GM21529 (cell line): ENCODE data around the gene GZF1.

Experiments
- ATAC-seq: cut with Tn5 transposase; IDR thresholded peaks from one replicate; pipeline ENCODE4 v1.9.1; 2021; ENCODE audit not compliant: unreplicated experiment

Gene GZF1

GRCh38 chr20:23404196-23404595 is 42.2 kb downstream of the GZF1 start:
- no peak for ATAC-seq

- no peak for ATAC-seq
Observed at GRCh38 chr20:23406880-23407279, 44.9 kb downstream of the GZF1 start.

DNA sequence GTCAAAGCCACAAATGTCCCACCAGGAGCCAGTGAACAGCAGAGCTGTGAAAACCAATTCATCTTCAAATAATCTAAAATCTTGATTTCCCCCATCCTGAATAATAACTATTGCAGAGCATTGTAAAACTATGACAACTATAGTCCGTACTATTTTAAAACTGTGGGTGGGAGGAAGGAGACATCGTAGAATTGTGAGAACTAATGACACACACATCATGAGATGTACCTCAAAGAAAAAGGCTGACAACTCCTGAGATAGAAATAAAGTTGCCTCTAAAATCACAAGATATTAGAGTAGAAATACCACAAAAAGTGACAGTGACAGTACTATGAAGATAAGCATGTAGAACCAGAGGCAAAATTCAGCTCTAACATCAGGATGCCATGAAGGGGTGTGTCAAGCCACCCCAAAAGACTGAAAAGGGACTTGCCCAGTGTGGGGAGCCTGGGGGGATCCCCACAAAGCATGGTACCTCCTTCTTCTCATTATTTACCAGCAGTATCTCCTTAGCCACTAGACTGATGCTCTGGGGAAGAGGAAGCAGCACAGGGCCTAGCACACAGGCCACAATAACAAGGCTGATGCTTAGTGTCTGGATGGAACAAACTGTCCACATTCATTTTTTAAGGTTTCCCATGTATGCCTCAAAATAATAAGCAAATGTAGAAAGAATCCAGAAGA is 45.9 kb downstream of the GZF1 start:
- ATAC-seq: peak; percentile 92

GRCh38 chr20:23408957-23409356 is 47.0 kb downstream of the GZF1 start:
- no peak for ATAC-seq

- no peak for ATAC-seq
Observed at GRCh38 chr20:23409800-23410199, 47.8 kb downstream of the GZF1 start.

GRCh38 chr20:23410916-23411695 is 49.1 kb downstream of the GZF1 start:
- ATAC-seq: no peak

DNA sequence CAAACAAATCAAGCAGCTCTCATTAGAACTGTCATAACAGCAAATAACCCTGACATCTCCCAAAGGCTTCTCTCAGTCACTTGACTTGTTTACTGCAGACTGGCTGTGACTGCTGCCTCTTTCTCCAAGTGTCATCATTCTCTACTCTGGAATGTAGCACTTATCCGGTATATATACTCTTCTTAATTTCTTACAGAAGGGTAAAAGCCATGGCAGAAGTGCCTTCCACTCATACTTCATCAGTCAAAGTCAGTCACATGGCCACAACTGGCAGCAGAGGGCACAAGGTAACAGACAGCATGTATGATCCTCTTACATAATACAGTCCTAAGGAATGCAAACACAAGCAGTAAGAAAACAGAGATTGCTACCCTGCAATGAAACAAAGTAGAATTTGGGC is 50.0 kb downstream of the GZF1 start:
- ATAC-seq: no peak

DNA sequence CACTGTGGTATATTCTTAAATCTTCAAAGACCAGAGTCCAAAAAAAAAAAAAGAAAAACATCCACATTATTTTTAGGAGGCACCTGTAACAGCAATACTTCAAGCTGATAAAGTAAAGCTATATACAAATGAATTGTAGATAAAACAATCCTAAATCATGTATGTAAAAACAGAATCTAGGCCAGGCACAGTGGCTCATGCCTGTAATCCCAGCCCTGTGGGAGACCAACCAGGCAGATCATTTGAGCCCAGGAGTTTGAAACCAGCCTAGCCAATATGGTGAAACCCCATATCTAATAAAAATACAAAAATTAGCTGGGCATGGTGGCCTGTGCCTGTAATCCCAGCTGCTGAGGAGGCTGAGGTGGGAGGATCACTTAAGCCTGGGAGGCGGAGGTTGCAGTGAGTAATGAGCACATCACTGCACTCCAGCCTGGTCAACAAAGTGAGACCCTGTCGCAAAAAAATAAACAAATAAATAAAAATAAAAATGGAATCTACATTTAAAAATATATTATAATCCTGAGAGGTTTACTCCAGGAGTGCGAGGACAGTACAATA is 52.0 kb downstream of the GZF1 start:
- ATAC-seq: no peak

DNA sequence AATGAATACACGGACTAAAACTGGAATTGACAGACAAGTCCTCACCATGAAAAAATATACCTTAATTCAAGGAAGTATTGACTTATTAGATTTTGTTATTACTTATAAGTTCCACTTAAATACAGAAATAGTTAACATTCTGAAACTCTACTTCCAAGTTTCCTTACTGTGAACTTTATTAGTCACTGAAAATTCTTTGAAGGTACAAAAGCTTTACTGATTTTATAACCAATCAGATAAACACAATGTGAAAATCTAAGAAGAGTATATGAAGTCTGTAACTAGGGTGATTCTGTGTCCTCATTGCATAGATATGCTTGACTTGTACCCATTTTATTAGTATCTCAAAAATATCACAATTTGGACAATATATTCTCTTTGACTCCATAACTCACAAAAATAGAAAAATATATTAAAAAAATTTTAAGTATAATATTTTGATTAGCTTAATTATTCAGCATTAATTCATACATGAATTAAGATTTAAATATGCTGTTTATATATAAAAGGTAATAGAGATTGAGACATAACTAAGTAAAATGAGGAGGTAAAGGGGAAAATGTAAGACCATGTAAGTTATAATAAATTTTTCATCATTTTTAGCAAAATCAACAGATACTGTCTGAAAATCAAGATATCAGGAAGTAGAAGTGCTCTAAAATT is 52.7 kb downstream of the GZF1 start:
- ATAC-seq: no peak

DNA sequence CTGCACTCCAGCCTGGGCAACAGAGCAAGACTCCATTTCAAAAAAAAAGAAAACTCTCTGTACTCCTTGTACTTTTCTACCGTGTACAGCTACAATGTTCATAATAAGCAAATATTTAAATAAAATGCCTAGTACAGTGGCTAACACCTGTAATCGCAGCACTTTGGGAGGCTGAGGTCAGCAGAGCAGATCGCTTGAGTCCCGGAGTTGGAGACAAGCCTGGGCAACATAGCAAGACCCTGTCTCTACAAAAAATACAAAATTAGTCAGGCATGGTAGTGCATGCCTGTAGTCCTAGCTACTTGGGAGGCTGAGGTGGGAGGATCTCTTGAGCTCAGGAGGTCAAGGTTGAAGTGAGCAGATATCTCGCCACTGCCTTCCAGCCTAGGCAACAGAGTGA is 53.6 kb downstream of the GZF1 start:
- ATAC-seq: no peak

DNA sequence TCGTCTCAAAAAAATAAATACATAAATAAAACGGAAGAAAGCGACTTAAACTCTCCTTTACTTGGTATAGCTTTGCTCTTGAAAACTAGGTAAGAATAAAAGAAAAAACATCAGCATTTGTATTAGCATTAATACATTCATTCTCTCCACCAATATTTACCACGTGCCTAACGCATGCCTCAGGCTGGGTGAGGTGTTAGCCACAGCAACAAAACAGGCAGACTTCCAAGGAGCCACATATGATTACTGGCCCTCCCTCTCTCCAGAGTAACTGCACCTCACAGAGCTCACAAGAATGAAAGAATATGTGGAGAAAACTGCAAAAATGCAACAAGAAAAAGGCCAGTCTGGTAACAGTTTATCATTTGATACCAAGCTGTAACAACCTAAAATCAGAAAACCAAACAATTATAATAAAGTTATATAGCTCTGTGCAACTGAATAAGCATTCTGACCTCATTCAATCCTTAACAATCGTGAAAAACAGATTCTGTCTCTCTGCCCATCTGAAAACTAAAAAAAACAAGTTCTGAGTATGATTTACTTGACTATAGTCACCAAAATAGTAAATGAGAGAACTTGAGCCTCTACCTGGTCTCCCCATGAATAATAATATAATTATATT is 54.1 kb downstream of the GZF1 start:
- no peak for ATAC-seq

- ATAC-seq: no peak
Observed at GRCh38 chr20:23417861-23418260, 55.9 kb downstream of the GZF1 start.

GRCh38 chr20:23419657-23419994 is 57.6 kb downstream of the GZF1 start:
- no peak for ATAC-seq

DNA sequence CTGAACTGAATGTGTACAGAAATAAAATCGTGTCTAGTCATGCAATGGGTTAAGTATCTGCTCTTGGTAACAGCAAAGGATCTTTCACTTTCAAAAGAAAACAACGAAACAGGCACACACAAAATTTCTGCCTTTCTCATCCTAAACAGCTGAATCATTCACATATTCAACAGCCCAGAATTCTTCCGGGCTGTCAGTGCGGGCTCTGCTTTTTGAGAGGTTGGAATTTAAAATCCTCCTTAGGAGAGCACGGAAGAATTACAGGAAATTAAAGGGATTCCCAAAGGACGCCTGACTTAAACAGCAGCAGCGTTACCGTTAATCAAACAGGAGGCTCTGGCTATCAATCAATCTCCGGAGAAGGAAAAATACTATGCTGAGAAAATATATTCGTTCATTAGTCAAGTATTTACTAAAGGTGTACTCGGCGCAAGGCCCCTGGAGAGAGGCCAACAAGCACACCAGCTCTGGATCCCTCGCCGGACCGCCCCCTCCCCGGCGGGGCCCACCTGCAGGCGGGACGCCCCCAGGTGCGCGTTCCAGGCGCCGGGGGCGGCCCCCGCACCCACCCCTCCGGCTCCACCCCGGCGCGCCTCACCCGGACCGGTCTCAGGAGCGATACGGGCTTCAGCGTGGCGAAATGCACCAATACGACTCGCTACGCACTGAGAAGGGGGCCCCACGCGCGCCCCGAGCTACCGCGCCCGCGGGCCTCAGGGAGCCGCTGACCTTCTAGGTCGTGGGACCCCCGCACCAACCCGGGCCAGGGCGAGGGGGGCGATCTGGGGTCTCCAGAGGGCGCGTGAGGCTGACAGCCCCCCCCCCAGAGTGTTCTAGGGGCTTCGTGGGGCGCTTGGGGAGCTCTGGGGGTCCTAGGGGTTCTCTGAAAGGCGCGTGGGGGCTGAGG is 58.3 kb downstream of the GZF1 start:
- ATAC-seq: peak; percentile 27

DNA sequence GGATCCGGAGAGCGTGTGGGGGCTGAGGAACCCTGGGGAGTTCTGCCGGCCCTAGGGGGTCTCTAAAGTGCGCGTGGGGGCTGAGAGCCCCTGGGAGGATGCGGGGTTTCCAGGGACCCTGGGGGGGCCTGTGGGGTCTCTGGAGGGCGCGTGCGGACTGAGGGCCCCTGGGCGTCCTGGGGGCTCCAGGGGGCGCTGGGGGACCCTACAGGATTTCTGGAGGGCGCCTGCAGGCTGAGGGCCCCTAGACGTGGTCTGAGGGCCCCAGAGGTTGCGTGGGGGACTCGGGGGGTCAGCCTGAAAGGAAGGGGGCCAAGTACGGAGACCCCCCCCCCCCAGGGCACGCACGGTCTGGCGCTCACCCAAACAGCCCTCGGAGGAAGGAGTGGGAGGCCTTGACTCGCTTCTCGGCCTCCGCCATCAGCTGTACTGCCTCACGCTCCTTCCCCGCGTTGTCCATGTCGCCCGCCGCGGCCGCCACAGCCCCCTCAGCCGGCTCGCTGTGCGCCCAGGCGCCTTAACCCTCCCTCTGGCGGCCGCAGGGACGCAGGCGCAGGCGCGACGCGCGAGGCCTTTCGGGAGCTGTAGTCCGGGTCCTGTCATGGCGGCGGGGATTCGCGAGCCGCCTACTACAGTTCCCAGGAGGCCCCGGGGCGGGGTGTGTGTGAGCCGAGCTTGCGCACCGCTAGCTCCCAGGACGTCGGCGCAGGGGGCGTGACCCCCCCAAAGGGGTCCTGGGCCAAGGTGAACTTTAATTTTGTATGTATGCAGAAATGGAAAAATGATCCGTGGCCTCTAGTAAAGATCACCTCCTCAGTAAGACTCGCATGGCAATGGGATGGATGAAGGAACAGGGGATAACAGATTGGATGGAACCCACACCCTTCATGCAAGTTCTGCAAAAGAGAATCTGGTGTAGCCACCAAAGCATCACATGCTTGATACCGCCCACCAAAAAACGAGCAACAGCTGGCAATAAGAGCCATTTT is 59.3 kb downstream of the GZF1 start, which contains the start of gene NAPB:
TSS of gene NAPB (minus strand) at position 546 of the 989 bp plus-strand sequence. CDS start at position 460, 86 bp downstream.
- ATAC-seq: peak; percentile 94
